BE2C (cell line): Measurements from ENCODE around the gene AUNIP.

ENCODE experiments used
- DNase-seq: peaks from one replicate; pipeline ENCODE4 v3.0.0-alpha.2; 2020
- H3K27me3 ChIP-seq: fragments of 250-450 bp; sonication (Bioruptor Pico); 2 replicates; pipeline ENCODE4 v1.5.1; 2020; ENCODE audit warnings: mild to moderate bottlenecking
- H3K36me3 ChIP-seq: fragments of 250-450 bp; sonication (Bioruptor Pico); 2 replicates; pipeline ENCODE4 v1.5.1; 2020; ENCODE audit warnings: mild to moderate bottlenecking
- H3K4me1 ChIP-seq: fragments of 250-450 bp; sonication (Bioruptor Pico); 2 replicates; pipeline ENCODE4 v1.5.1; 2020
- H3K4me3 ChIP-seq: 2 replicates; pipeline ENCODE4 v1.5.1; 2011; ENCODE audit warnings: low read depth, low read length
- H3K9me3 ChIP-seq: fragments of 250-450 bp; sonication (Bioruptor Pico); 2 replicates; pipeline ENCODE4 v1.5.1; 2020
- CTCF ChIP-seq: IDR thresholded peaks from 2 replicates; pipeline ENCODE4 v1.5.1; 2012; ENCODE audit warnings: mild to moderate bottlenecking, low read depth, low read length

Gene AUNIP

GRCh38 chr1:25834894-25835293, 24.4 kb downstream of the AUNIP start:
- Histone ChIP-seq H3K4me1 (no peaks in the 10 kb centered on the region), H3K36me3 (peaks cover 11% of the 10 kb centered on the region), H3K9me3 (no peaks in the 10 kb centered on the region), H3K4me3 (no peak overlapping the region), H3K27me3 (no peaks in the 10 kb centered on the region)
- no peak for DNase-seq
- TF ChIP-seq CTCF, result no peak

- TF ChIP-seq CTCF, result no peak
- H3K4me1 ChIP-seq, result no peaks in the 10 kb centered on the region
- no peak for DNase-seq
- peaks cover 15% of the 10 kb centered on the region for H3K36me3 ChIP-seq
- no peaks in the 10 kb centered on the region for H3K27me3 ChIP-seq
- no peak overlapping the region for H3K4me3 ChIP-seq
- H3K9me3 ChIP-seq, result no peaks in the 10 kb centered on the region
Observed at GRCh38 chr1:25833158-25833557, 26.1 kb downstream of the AUNIP start.

- Histone ChIP-seq H3K4me3 (no peak overlapping the region), H3K4me1 (no peaks in the 10 kb centered on the region), H3K9me3 (no peaks in the 10 kb centered on the region), H3K36me3 (peaks cover 17% of the 10 kb centered on the region), H3K27me3 (no peaks in the 10 kb centered on the region)
- TF ChIP-seq CTCF, result no peak
- DNase-seq, result no peak
Observed at GRCh38 chr1:25832336-25833037, 26.8 kb downstream of the AUNIP start.

- no peak overlapping the region for H3K4me3 ChIP-seq
- H3K27me3 ChIP-seq, result no peaks in the 10 kb centered on the region
- TF ChIP-seq CTCF, result no peak
- no peaks in the 10 kb centered on the region for H3K4me1 ChIP-seq
- H3K36me3 ChIP-seq, result peaks cover 17% of the 10 kb centered on the region
- no peak for DNase-seq
- no peaks in the 10 kb centered on the region for H3K9me3 ChIP-seq
Observed at GRCh38 chr1:25831569-25832196, 27.6 kb downstream of the AUNIP start.

- H3K9me3 ChIP-seq, result no peaks in the 10 kb centered on the region
- no peaks in the 10 kb centered on the region for H3K4me1 ChIP-seq
- DNase-seq, result no peak
- no peak overlapping the region for H3K4me3 ChIP-seq
- H3K27me3 ChIP-seq, result no peaks in the 10 kb centered on the region
- TF ChIP-seq CTCF, result no peak
- H3K36me3 ChIP-seq, result peaks cover 14% of the 10 kb centered on the region
Observed at GRCh38 chr1:25829046-25829445, 30.2 kb downstream of the AUNIP start.

GRCh38 chr1:25828491-25828890, 30.8 kb downstream of the AUNIP start:
- no peaks in the 10 kb centered on the region for H3K9me3 ChIP-seq
- H3K4me3 ChIP-seq, result no peak overlapping the region
- H3K36me3 ChIP-seq, result peaks cover 14% of the 10 kb centered on the region
- no peak for TF ChIP-seq CTCF
- H3K4me1 ChIP-seq, result no peaks in the 10 kb centered on the region
- no peak for DNase-seq
- no peaks in the 10 kb centered on the region for H3K27me3 ChIP-seq
